GM12878 (cell line): ENCODE measurements around the gene GNAO1. TPM values are rescaled to one million over a fixed set of nuclear protein-coding genes. Genes with fewer than 3 reads are reported as not detected.

Experiments
- BACH1 ChIP-seq: fragments of 450-650 bp; IDR thresholded peaks from 2 replicates; pipeline ENCODE4 v1.6.1; 2017; ENCODE audit warnings: mild to moderate bottlenecking, borderline replicate concordance
- CTCF ChIP-seq, 3 experiments: IDR thresholded peaks in 2 of 3; conservative IDR thresholded peaks in 1 of 3; 2 replicates each; pipeline ENCODE4 v1.5.1; 2011; ENCODE audit warnings: low read depth in 3 of 3, low read length in 3 of 3, mild to moderate bottlenecking in 3 of 3, control low read depth in 2 of 3, moderate library complexity in 2 of 3, inconsistent platforms in 1 of 3, mixed read lengths in 1 of 3; ENCODE audit not compliant: control insufficient read depth in 2 of 3, insufficient read depth in 1 of 3; ENCODE audit errors: extremely low read depth in 1 of 3
- E2F8 ChIP-seq: fragments of 450-650 bp; IDR thresholded peaks from 2 replicates; pipeline ENCODE4 v1.6.1; 2018; ENCODE audit warnings: mild to moderate bottlenecking, low read depth, moderate library complexity; ENCODE audit not compliant: partially characterized antibody
- HCFC1 ChIP-seq: fragments of 150-350 bp; IDR thresholded peaks from 2 replicates; pipeline ENCODE4 v1.6.1; 2014; ENCODE audit warnings: low read length
- HDAC6 ChIP-seq: fragments of 200-600 bp; sonication (generic); IDR thresholded peaks from one replicate; pipeline ENCODE4 v1.8.0; 2017; ENCODE audit warnings: antibody characterized with exemption; ENCODE audit not compliant: unreplicated experiment
- HDGF ChIP-seq: fragments of 450-650 bp; IDR thresholded peaks from 2 replicates; pipeline ENCODE4 v1.6.1; 2016; ENCODE audit warnings: antibody characterized with exemption
- IKZF2 ChIP-seq, 2 experiments: fragments of 450-650 bp; IDR thresholded peaks; 2 replicates each; pipeline ENCODE4 v1.6.1; 2017; ENCODE audit warnings: mild to moderate bottlenecking in 2 of 2, moderate library complexity in 2 of 2
- IRF3 ChIP-seq: fragments of 450-650 bp; IDR thresholded peaks from 2 replicates; pipeline ENCODE4 v1.6.1; 2014; ENCODE audit warnings: mild to moderate bottlenecking
- MLLT1 ChIP-seq: fragments of 450-650 bp; IDR thresholded peaks from 2 replicates; pipeline ENCODE4 v1.6.1; 2016; ENCODE audit warnings: mild to moderate bottlenecking
- PKNOX1 ChIP-seq: fragments of 450-650 bp; IDR thresholded peaks from 2 replicates; pipeline ENCODE4 v1.6.1; 2016; ENCODE audit warnings: mild to moderate bottlenecking
- POU2F2 ChIP-seq: IDR thresholded peaks from 3 replicates; pipeline ENCODE4 v1.6.1; 2011; ENCODE audit warnings: low read depth, mild to moderate bottlenecking, low read length, borderline replicate concordance
- SMC3 ChIP-seq: IDR thresholded peaks from 2 replicates; pipeline ENCODE4 v1.6.1; 2011; ENCODE audit warnings: low read length, improper control_type of control experiment, borderline replicate concordance
- SP1 ChIP-seq: IDR thresholded peaks from one replicate; pipeline ENCODE4 v1.6.1; 2011; ENCODE audit warnings: low read depth, low read length
- TBL1XR1 ChIP-seq: IDR thresholded peaks from 2 replicates; pipeline ENCODE4 v1.6.1; 2012; ENCODE audit warnings: low read depth, low read length, improper control_type of control experiment
- USF1 ChIP-seq: IDR thresholded peaks from 2 replicates; pipeline ENCODE4 v1.6.1; 2011; ENCODE audit warnings: borderline replicate concordance, low read depth, mild to moderate bottlenecking, moderate library complexity, mixed read lengths, low read length; ENCODE audit not compliant: insufficient read depth; ENCODE audit errors: extremely low read length
- ZNF274 ChIP-seq: IDR thresholded peaks from one replicate; pipeline ENCODE4 v1.8.0; 2011; ENCODE audit not compliant: insufficient read length, insufficient read depth
- ZNF384 ChIP-seq: IDR thresholded peaks from 2 replicates; pipeline ENCODE4 v1.6.1; 2012; ENCODE audit warnings: low read depth, mild to moderate bottlenecking, low read length, improper control_type of control experiment, borderline replicate concordance
- polyA plus RNA-seq, 11 experiments: library from polyadenylated mRNA; depleted of rRNA in 4 of 11; unstranded in 6 of 11; stranded (reverse) in 5 of 11; fragments of >200 nt; fragmentation: Nextera tagmentation in 4 of 11; fragmentation: Illumina TruSeq in 1 of 11; extraction: Ambion mirVana in 4 of 11; extraction: Trizol in 1 of 11; gene quantifications; 1 replicate in 1 of 11; 2 replicates in 10 of 11; pipeline versions ENCODE4 v1.2.1 to v1.2.3, GENCODE V29; 2011 to 2016; ENCODE audit warnings: inconsistent platforms in 2 of 11, missing spikeins in 2 of 11, low read depth in 1 of 11
- total RNA-seq, 4 experiments: library from RNA; depleted of rRNA in 3 of 4; stranded (reverse); fragments of >200 nt in 3 of 4; fragmentation: Illumina TruSeq in 1 of 4; extraction: Trizol in 1 of 4; gene quantifications; 2 replicates each; pipeline versions ENCODE4 v1.2.1 to v1.2.3, GENCODE V29; 2013 to 2021

The GNAO1 gene
- total and polyA plus RNA-seq, 10 of the 15 experiments (the other 5 are each of a cell fraction or from before 2014, with no cell fraction given) = 0.05 to 0.28 (median 0.14) TPM; not detected in 6

GRCh38 chr16:56356276-56357240 lies 165.3 kb downstream of the GNAO1 start (continued):
- TF ChIP-seq HDGF = no peak
- TF ChIP-seq PKNOX1 = no peak
- 0 out of 2 replicates have a peak, but pooled peaks have one; percentile 15 for TF ChIP-seq ZNF384
- TF ChIP-seq BACH1 = peak; percentile 47; the same call in 1 of the 2 replicates
- TF ChIP-seq POU2F2 = no peak
- TF ChIP-seq HDAC6 = no peak
- no peak for TF ChIP-seq E2F8
- peak; percentile 81 to 96 (median 87) for TF ChIP-seq CTCF (IDR thresholded peaks at IDR 0.05 in 2 of 3, conservative IDR thresholded peaks at IDR 0.05 in 1 of 3; ENCODE audit: control insufficient read depth in 2 of 3, extremely low read depth in 1 of 3, insufficient read depth in 1 of 3, low read depth in 3 of 3, low read length in 3 of 3)
- no peak for TF ChIP-seq TBL1XR1
- TF ChIP-seq USF1 = no peak
- no peak for TF ChIP-seq IRF3
- TF ChIP-seq MLLT1 = 0 out of 2 replicates have a peak, but pooled peaks have one; percentile 46
- TF ChIP-seq ZNF274 = no peak
- peak; percentile 77 for TF ChIP-seq SP1
- peak; percentile 62 for TF ChIP-seq SMC3
- no peak; the same call in 1 of the 2 replicates for TF ChIP-seq HCFC1
- peak in 1 of 2 experiments; percentile 33; a peak in 1 of 4 replicates for TF ChIP-seq IKZF2 (IDR thresholded peaks at IDR 0.05)
